Peyer's patch (tissue), 4 donors: ENCODE data around the gene ADTRP.

Source experiments
- CTCF ChIP-seq, 6 experiments: fragments of 450-650 bp in 4 of 6; fragments of 200-600 bp in 2 of 6; sonication (generic) in 1 of 6; IDR thresholded peaks; one replicate each; pipeline ENCODE4 v1.5.1; 2017 to 2019; ENCODE audit warnings: antibody characterized with exemption in 6 of 6, mild to moderate bottlenecking in 3 of 6, moderate library complexity in 1 of 6
- POLR2A ChIP-seq, 2 donors: fragments of 450-650 bp; IDR thresholded peaks; one replicate each; pipeline ENCODE4 v1.5.1; 2017; ENCODE audit warnings: antibody characterized with exemption in 2 of 2, mild to moderate bottlenecking in 2 of 2, moderate library complexity in 2 of 2

- TF ChIP-seq CTCF (IDR thresholded peaks at IDR 0.05) (no peak), POLR2A (IDR thresholded peaks at IDR 0.05) (peak in 1 of 2 donors; percentile 58)
Observed at GRCh38 chr6:11778648-11779328, at the start of gene ADTRP.
